ENCODE results near the gene BAIAP2L1. TPM values are rescaled to one million over a fixed set of nuclear protein-coding genes. Genes with fewer than 3 reads are reported as not detected.
"Not testable (repeated sequence)": the region's sequence is repeated elsewhere in the genome, so short reads cannot be mapped to it uniquely, and the experiment has no call there.

BAIAP2L1 gene
- total and polyA plus RNA-seq, 2 donors from 2014 or later, result 9.6 to 18.8 TPM

GRCh38 chr7:98317366-98318040 lies 83.4 kb downstream of the BAIAP2L1 start:
- H3K27me3 ChIP-seq (ENCODE audit: control insufficient read depth, insufficient read depth, low read length), result no peaks in the 10 kb centered on the region
- no peak for DNase-seq
- intact Hi-C loops (cut with DNase I), result no loop called here
- FAIRE-seq, result no peak
- no peak overlapping the region for H3K27ac ChIP-seq (ENCODE audit: low read depth in 2 of 2, low read length in 2 of 2)
- TF ChIP-seq, protein P1, sequence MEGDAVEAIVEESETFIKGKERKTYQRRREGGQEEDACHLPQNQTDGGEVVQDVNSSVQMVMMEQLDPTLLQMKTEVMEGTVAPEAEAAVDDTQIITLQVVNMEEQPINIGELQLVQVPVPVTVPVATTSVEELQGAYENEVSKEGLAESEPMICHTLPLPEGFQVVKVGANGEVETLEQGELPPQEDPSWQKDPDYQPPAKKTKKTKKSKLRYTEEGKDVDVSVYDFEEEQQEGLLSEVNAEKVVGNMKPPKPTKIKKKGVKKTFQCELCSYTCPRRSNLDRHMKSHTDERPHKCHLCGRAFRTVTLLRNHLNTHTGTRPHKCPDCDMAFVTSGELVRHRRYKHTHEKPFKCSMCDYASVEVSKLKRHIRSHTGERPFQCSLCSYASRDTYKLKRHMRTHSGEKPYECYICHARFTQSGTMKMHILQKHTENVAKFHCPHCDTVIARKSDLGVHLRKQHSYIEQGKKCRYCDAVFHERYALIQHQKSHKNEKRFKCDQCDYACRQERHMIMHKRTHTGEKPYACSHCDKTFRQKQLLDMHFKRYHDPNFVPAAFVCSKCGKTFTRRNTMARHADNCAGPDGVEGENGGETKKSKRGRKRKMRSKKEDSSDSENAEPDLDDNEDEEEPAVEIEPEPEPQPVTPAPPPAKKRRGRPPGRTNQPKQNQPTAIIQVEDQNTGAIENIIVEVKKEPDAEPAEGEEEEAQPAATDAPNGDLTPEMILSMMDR (IDR thresholded peaks at IDR 0.05; ENCODE audit: borderline replicate concordance, extremely low read depth, insufficient read depth), result no peak
- H3K9ac ChIP-seq (ENCODE audit: low read length in 3 of 3), result no peak overlapping the region
- H3K4me3 ChIP-seq (ENCODE audit: low read length in 3 of 3), result no peak overlapping the region
- no peaks in the 10 kb centered on the region for H3K36me3 ChIP-seq (ENCODE audit: control insufficient read depth in 2 of 3, insufficient read depth in 3 of 3, low read length in 3 of 3)
- no peaks in the 10 kb centered on the region for H3K9me3 ChIP-seq (ENCODE audit: control insufficient read depth in 2 of 3, insufficient read depth in 1 of 3, low read length in 3 of 3)
- H3K4me1 ChIP-seq (ENCODE audit: control insufficient read depth in 2 of 3, insufficient read depth in 2 of 3, low read depth in 1 of 3, low read length in 3 of 3), result no peaks in the 10 kb centered on the region

- H3K27ac ChIP-seq (ENCODE audit: low read depth in 2 of 2, low read length in 2 of 2); H3K27me3 ChIP-seq (ENCODE audit: control insufficient read depth, insufficient read depth, low read length); H3K9ac ChIP-seq (ENCODE audit: low read length in 3 of 3); H3K4me1 ChIP-seq (ENCODE audit: control insufficient read depth in 2 of 3, insufficient read depth in 2 of 3, low read depth in 1 of 3, low read length in 3 of 3); FAIRE-seq; H3K9me3 ChIP-seq (ENCODE audit: control insufficient read depth in 2 of 3, insufficient read depth in 1 of 3, low read length in 3 of 3); DNase-seq; H3K4me3 ChIP-seq (ENCODE audit: low read length in 3 of 3); H3K36me3 ChIP-seq (ENCODE audit: control insufficient read depth in 2 of 3, insufficient read depth in 3 of 3, low read length in 3 of 3); intact Hi-C loops (cut with DNase I): not testable (repeated sequence)
Measured at GRCh38 chr7:98315994-98316527, 84.8 kb downstream of the BAIAP2L1 start.

DNA sequence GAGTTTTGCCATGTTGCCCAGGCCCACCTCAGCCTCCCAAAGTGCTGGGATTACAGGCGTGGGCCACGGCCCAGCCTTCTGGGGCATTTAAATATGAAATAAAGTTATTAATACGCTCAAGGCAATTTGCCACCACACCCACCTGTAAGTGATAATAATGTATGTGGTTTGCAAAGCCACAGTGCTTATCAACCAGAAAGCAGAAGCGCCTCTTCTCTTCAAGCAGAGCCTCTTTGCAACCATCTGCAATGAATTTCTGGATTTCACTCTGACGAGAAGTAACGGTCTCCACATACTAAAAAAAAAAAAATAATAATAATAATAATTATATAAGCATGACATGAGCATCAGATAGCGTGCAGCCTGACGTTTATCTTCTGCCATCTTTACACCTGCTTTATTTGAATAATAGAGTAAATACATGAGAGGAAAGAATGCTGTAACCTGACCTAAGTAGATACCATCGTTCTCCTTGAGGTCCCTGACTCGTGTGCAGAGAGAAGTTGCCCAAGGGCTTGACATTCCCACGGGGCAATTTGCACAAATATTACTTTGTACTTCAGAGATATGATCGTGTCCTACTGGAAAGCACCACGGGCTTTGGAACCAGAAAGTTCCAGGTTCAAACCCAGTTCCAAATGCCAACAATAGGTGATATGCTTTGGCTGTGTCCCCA lies 85.4 kb downstream of the BAIAP2L1 start:
- TF ChIP-seq, protein P1 (IDR thresholded peaks at IDR 0.05; ENCODE audit: borderline replicate concordance, extremely low read depth, insufficient read depth), result no peak
- H3K4me3 ChIP-seq (ENCODE audit: low read length in 3 of 3), result no peak overlapping the region
- no peaks in the 10 kb centered on the region for H3K9me3 ChIP-seq (ENCODE audit: control insufficient read depth in 2 of 3, insufficient read depth in 1 of 3, low read length in 3 of 3)
- no peaks in the 10 kb centered on the region for H3K36me3 ChIP-seq (ENCODE audit: control insufficient read depth in 2 of 3, insufficient read depth in 3 of 3, low read length in 3 of 3)
- intact Hi-C loops (cut with DNase I), result no loop called here
- no peaks in the 10 kb centered on the region for H3K4me1 ChIP-seq (ENCODE audit: control insufficient read depth in 2 of 3, insufficient read depth in 2 of 3, low read depth in 1 of 3, low read length in 3 of 3)
- H3K27me3 ChIP-seq (ENCODE audit: control insufficient read depth, insufficient read depth, low read length), result no peaks in the 10 kb centered on the region
- no peak for DNase-seq
- no peak for FAIRE-seq
- no peak overlapping the region for H3K27ac ChIP-seq (ENCODE audit: low read depth in 2 of 2, low read length in 2 of 2)
- no peak overlapping the region for H3K9ac ChIP-seq (ENCODE audit: low read length in 3 of 3)

- no peak overlapping the region for H3K9ac ChIP-seq (ENCODE audit: low read length in 3 of 3)
- no peaks in the 10 kb centered on the region for H3K4me1 ChIP-seq (ENCODE audit: control insufficient read depth in 2 of 3, insufficient read depth in 2 of 3, low read depth in 1 of 3, low read length in 3 of 3)
- no peaks in the 10 kb centered on the region for H3K9me3 ChIP-seq (ENCODE audit: control insufficient read depth in 2 of 3, insufficient read depth in 1 of 3, low read length in 3 of 3)
- no peaks in the 10 kb centered on the region for H3K36me3 ChIP-seq (ENCODE audit: control insufficient read depth in 2 of 3, insufficient read depth in 3 of 3, low read length in 3 of 3)
- no peaks in the 10 kb centered on the region for H3K27me3 ChIP-seq (ENCODE audit: control insufficient read depth, insufficient read depth, low read length)
- intact Hi-C loops (cut with DNase I), result no loop called here
- no peak overlapping the region for H3K4me3 ChIP-seq (ENCODE audit: low read length in 3 of 3)
- FAIRE-seq (no peak), DNase-seq (no peak)
- no peak overlapping the region for H3K27ac ChIP-seq (ENCODE audit: low read depth in 2 of 2, low read length in 2 of 2)
- TF ChIP-seq, protein P1 (IDR thresholded peaks at IDR 0.05; ENCODE audit: borderline replicate concordance, extremely low read depth, insufficient read depth), result no peak
Measured at GRCh38 chr7:98314469-98314868, 86.4 kb downstream of the BAIAP2L1 start.

All from kidney (tissue), 14 donors.